GM23248 (cell line): Measurements from ENCODE around the gene ABHD6.

Source experiments
- EZH2 ChIP-seq: fragments of 200-600 bp; sonication (generic); IDR thresholded peaks from 2 replicates; pipeline ENCODE4 v1.6.1; 2018; ENCODE audit warnings: antibody characterized with exemption, mild to moderate bottlenecking; ENCODE audit not compliant: insufficient read depth, poor library complexity, severe bottlenecking
- EZH2phosphoT487 ChIP-seq: fragments of 200-600 bp; sonication (generic); IDR thresholded peaks from 2 replicates; pipeline ENCODE4 v1.6.1; 2018; ENCODE audit warnings: antibody characterized with exemption, moderate library complexity, mild to moderate bottlenecking, low read depth; ENCODE audit not compliant: insufficient read depth

- no peak for TF ChIP-seq EZH2
- no peak for TF ChIP-seq EZH2phosphoT487
Observed at GRCh38 chr3:58305882-58306711, 68.5 kb downstream of the ABHD6 start, which contains the start of the genes HTD2 and RPP14.
